ENCODE results near the gene MINDY2. TPM values are rescaled to one million over a fixed set of nuclear protein-coding genes. Genes with fewer than 3 reads are reported as not detected.

Gene MINDY2
- total and polyA plus RNA-seq, 9 of the 15 experiments (the other 6 are each of a cell fraction or from before 2014, with no cell fraction given) = 2.4 to 15.3 (median 7.2) TPM

DNA sequence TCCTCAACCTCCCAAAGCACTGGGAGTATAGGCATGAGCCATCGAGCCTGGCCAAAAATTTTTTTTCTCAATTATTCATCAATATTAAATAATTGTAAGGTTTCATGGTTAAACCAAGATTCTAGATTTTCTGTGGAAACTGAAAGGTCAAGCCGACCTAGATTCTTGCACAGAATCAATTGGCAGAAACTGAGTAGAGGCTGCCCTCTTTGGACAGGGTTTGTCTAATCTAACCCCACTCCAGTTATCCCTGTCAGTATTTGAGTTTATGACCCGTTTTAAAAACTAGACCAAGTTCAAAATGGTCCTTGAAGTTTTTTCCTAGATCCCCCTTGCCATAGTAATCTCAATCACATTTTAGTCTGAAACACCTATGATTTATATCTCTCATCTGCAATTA lies 13.0 kb upstream of the MINDY2 start (continued):
- no peak for TF ChIP-seq PTRF (tag; IDR thresholded peaks at IDR 0.05)
- peak; percentile 39; the same call in 1 of the 2 replicates for TF ChIP-seq DEAF1 (CRISPR knock-in tag; IDR thresholded peaks at IDR 0.05)
- no peak for TF ChIP-seq ARID3B (CRISPR knock-in tag; IDR thresholded peaks at IDR 0.05; ENCODE audit: borderline replicate concordance)
- no peak for TF ChIP-seq U2AF1 (optimal IDR thresholded peaks at IDR 0.05; ENCODE audit: low read depth, low read length)
- TF ChIP-seq, protein P1, sequence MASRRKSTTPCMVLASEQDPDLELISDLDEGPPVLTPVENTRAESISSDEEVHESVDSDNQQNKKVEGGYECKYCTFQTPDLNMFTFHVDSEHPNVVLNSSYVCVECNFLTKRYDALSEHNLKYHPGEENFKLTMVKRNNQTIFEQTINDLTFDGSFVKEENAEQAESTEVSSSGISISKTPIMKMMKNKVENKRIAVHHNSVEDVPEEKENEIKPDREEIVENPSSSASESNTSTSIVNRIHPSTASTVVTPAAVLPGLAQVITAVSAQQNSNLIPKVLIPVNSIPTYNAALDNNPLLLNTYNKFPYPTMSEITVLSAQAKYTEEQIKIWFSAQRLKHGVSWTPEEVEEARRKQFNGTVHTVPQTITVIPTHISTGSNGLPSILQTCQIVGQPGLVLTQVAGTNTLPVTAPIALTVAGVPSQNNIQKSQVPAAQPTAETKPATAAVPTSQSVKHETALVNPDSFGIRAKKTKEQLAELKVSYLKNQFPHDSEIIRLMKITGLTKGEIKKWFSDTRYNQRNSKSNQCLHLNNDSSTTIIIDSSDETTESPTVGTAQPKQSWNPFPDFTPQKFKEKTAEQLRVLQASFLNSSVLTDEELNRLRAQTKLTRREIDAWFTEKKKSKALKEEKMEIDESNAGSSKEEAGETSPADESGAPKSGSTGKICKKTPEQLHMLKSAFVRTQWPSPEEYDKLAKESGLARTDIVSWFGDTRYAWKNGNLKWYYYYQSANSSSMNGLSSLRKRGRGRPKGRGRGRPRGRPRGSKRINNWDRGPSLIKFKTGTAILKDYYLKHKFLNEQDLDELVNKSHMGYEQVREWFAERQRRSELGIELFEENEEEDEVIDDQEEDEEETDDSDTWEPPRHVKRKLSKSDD (conservative IDR thresholded peaks at IDR 0.05; ENCODE audit: low read length) = no peak
- TF ChIP-seq CREBBP (IDR thresholded peaks at IDR 0.05; ENCODE audit: low read depth, low read length) = no peak
- TF ChIP-seq ZNF699 (CRISPR knock-in tag; IDR thresholded peaks at IDR 0.05; ENCODE audit: insufficient replicate concordance) = no peak
- no peak for TF ChIP-seq ZC3H11A (IDR thresholded peaks at IDR 0.05; ENCODE audit: low read depth, low read length)
- no peak for TF ChIP-seq BCL6 (CRISPR knock-in tag; IDR thresholded peaks at IDR 0.05)
- TF ChIP-seq KHSRP (IDR thresholded peaks at IDR 0.05) = no peak
- no peak for TF ChIP-seq HMGN3 (IDR thresholded peaks at IDR 0.05; ENCODE audit: borderline replicate concordance, extremely low read depth, insufficient read length, low read depth, low read length)
- TF ChIP-seq ZNF764 (CRISPR knock-in tag; IDR thresholded peaks at IDR 0.05; ENCODE audit: low read depth) = no peak
- TF ChIP-seq, protein P2, sequence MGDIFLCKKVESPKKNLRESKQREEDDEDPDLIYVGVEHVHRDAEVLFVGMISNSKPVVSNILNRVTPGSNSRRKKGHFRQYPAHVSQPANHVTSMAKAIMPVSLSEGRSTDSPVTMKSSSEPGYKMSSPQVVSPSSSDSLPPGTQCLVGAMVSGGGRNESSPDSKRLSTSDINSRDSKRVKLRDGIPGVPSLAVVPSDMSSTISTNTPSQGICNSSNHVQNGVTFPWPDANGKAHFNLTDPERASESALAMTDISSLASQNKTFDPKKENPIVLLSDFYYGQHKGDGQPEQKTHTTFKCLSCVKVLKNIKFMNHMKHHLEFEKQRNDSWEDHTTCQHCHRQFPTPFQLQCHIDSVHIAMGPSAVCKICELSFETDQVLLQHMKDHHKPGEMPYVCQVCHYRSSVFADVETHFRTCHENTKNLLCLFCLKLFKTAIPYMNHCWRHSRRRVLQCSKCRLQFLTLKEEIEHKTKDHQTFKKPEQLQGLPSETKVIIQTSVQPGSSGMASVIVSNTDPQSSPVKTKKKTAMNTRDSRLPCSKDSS (IDR thresholded peaks at IDR 0.05; ENCODE audit: low read depth, partially characterized antibody) = no peak
- TF ChIP-seq TCF7 (IDR thresholded peaks at IDR 0.05; ENCODE audit: borderline replicate concordance) = no peak
- TF ChIP-seq POLR2B (IDR thresholded peaks at IDR 0.05; ENCODE audit: low read depth, partially characterized antibody) = no peak
- peak; percentile 21 to 57 (median 37); a peak in 3 of 6 replicates for TF ChIP-seq CTCF (IDR thresholded peaks at IDR 0.05 in 2 of 3, conservative IDR thresholded peaks at IDR 0.05 in 1 of 3; ENCODE audit: insufficient read depth in 2 of 3, low read depth in 1 of 3, low read length in 3 of 3)
- TF ChIP-seq RAD21 (CRISPR knock-in tag; conservative IDR thresholded peaks at IDR 0.05 in 1 of 2, IDR thresholded peaks at IDR 0.05 in 1 of 2) = peak; percentile 59 to 71
- TF ChIP-seq ATF7 (IDR thresholded peaks at IDR 0.05) = no peak

Measured in K562 (cell line).